HS-5 (cell line): ENCODE results near the gene KRTAP4-6.
"Not testable (repeated sequence)": the region's sequence is repeated elsewhere in the genome, so short reads cannot be mapped to it uniquely, and the experiment has no call there.

Experiments
- DNase-seq: peaks from one replicate; pipeline ENCODE4 v3.0.0-alpha.2; 2012; ENCODE audit warnings: low read depth

KRTAP4-6 gene

DNA sequence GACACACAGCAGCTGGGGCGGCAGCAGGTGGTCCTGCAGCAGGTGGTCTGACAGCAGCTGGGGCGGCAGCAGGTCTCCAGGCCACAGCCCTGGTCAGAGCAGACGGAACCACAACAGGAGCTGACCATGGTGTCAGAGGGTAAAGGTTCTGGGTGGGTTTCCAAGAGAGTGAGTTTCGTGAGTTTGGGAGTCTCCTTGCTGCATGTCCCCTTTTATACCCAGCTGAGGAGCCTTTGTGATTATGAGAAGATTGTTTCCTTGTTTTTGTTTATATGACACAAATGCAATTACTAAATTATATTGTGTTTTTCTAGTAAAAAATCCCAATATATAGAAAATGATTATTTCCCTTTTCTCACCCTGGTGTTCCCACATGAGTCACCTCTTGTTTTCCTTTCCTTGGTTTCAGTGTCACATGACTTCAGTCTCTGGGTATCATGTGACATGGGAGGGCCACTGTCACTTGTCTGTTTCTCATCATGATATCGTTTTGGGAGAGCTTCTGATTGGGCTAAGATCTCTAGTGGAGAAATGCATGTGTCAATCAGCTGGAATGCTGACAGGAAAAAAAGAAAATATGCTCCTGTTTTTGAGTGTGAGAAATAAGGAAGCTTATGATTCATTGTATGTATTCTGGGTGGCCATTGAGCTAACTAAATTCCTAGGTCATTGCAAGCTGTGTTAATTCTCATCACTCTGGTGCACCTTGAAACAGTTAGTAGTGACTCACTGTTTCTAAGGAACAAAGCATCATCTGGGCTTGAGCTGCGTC, at the start of gene KRTAP4-6:
KRTAP4-6 (minus strand) TSS at position 185 of the 772 bp plus-strand sequence; CDS start at position 128, 57 bp downstream.
- peak; percentile 93 for DNase-seq

DNA sequence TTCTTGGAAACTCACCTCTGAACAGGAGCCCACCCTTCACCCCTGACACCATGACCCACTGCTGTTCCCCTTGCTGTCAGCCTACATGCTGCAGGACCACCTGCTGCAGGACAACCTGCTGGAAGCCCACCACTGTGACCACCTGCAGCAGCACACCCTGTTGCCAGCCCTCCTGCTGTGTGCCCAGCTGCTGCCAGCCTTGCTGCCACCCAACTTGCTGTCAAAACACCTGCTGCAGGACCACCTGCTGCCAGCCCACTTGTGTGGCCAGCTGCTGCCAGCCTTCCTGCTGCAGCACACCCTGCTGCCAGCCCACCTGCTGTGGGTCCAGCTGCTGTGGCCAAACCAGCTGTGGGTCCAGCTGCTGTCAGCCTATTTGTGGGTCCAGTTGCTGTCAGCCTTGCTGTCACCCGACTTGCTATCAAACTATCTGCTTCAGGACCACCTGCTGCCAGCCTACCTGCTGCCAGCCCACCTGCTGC, 49.5 kb upstream of the KRTAP4-6 start, which contains the start of gene KRTAP9-1:
KRTAP9-1 (plus strand) TSS at position 51 of the 482 bp plus-strand sequence; CDS start at position 51, 0 bp downstream.
- DNase-seq = not testable (repeated sequence)

GRCh38 chr17:41186872-41187271, 46.5 kb upstream of the KRTAP4-6 start:
- DNase-seq = no peak

GRCh38 chr17:41185001-41185400, 44.7 kb upstream of the KRTAP4-6 start:
- DNase-seq = no peak

DNA sequence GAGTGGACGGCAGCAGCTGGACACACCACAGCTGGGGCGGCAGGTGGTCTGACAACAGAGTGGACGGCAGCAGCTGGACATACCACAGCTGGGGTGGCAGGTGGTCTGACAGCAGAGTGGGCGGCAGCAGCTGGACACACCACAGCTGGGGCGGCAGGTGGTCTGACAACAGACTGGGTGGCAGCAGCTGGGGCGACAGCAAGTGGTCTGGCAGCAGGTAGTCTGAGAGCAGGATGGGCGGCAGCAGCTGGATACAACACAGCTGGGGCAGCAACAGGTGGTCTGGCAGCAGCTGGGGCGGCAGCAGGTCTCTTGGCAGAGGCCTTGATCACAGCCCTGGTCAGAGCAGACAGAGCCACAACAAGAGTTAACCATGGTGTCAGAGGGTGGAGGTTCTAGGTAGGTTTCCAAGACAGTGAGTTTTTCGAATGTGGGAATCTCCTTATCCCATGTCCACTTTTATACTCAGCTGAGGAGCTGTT, 44.2 kb upstream of the KRTAP4-6 start, which contains the start of gene KRTAP4-1:
KRTAP4-1 (minus strand) TSS at position 432 of the 482 bp plus-strand sequence; CDS start at position 375, 57 bp downstream.
- no peak for DNase-seq

GRCh38 chr17:41178843-41179616, 38.7 kb upstream of the KRTAP4-6 start:
- DNase-seq = peak; percentile 28

GRCh38 chr17:41178341-41178740, 38.0 kb upstream of the KRTAP4-6 start:
- peak; percentile 48 for DNase-seq

GRCh38 chr17:41177727-41178271, 37.5 kb upstream of the KRTAP4-6 start, which contains the start of gene KRTAP4-2:
KRTAP4-2 (minus strand) TSS chr17:41178221; CDS start chr17:41178164, 57 bp downstream.
- no peak for DNase-seq

GRCh38 chr17:41176744-41177387, 36.5 kb upstream of the KRTAP4-6 start:
- DNase-seq = no peak

GRCh38 chr17:41171886-41172285, 31.5 kb upstream of the KRTAP4-6 start:
- peak; percentile 11 for DNase-seq

DNA sequence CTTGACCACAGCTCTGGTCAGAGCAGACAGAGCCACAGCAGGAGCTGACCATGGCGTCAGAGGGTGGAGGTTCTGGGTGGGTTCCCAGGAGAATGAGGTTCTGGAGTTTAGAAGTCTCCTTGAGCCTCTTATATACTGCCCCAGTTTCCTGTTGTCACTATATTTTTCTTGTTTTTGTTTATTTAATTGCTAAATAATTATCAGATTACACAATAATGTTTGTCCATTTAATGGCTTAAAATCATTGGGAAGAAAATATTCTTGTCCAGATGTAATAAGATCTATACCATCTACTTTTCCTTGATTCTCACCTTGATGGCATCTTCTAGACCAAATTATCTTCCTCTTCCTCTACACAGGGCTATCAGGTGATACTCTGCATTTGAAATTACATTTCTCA, 27.8 kb upstream of the KRTAP4-6 start, which contains the start of gene KRTAP4-3:
KRTAP4-3 (minus strand) TSS at position 101 of the 400 bp plus-strand sequence; CDS start at position 52, 49 bp downstream.
- DNase-seq = no peak

- no peak for DNase-seq
These were observed 27.2 kb upstream of the KRTAP4-6 start for GRCh38 chr17:41167561-41167960.

GRCh38 chr17:41163828-41164227, 23.5 kb upstream of the KRTAP4-6 start:
- no peak for DNase-seq

- no peak for DNase-seq
These were observed 20.3 kb upstream of the KRTAP4-6 start, which contains the start of gene KRTAP4-4 for GRCh38 chr17:41160648-41161047. KRTAP4-4 (minus strand) TSS chr17:41160748; CDS start chr17:41160691, 57 bp downstream.

- not testable (repeated sequence) for DNase-seq
These were observed 19.8 kb upstream of the KRTAP4-6 start for GRCh38 chr17:41160190-41160589.

GRCh38 chr17:41153856-41154255, 13.5 kb upstream of the KRTAP4-6 start:
- no peak for DNase-seq

- no peak for DNase-seq
These were observed 11.2 kb upstream of the KRTAP4-6 start for GRCh38 chr17:41151525-41151924.

DNA sequence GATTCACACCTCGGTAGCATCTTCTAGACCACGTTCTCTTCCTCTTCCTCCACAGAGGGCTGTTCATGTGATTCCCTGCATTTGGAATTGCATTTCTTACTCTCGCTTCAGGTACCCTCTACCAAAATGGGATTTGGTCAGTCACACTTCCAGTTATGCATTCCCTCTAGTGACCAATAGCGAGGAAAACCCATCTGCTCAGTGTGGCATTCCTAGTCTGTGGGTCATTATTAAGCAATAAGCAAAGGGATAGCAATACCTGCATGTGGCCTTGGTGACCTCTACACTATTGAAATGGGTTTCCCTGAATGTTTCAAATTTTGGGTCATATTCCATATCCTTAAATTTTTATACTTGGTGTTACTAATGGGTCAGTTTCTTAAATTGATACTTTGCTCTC, 9.7 kb upstream of the KRTAP4-6 start:
- DNase-seq = no peak

GRCh38 chr17:41149652-41149985, 9.3 kb upstream of the KRTAP4-6 start, which contains the start of gene KRTAP4-5:
KRTAP4-5 (minus strand) TSS chr17:41149825; CDS start chr17:41149767, 58 bp downstream.
- DNase-seq = no peak

DNA sequence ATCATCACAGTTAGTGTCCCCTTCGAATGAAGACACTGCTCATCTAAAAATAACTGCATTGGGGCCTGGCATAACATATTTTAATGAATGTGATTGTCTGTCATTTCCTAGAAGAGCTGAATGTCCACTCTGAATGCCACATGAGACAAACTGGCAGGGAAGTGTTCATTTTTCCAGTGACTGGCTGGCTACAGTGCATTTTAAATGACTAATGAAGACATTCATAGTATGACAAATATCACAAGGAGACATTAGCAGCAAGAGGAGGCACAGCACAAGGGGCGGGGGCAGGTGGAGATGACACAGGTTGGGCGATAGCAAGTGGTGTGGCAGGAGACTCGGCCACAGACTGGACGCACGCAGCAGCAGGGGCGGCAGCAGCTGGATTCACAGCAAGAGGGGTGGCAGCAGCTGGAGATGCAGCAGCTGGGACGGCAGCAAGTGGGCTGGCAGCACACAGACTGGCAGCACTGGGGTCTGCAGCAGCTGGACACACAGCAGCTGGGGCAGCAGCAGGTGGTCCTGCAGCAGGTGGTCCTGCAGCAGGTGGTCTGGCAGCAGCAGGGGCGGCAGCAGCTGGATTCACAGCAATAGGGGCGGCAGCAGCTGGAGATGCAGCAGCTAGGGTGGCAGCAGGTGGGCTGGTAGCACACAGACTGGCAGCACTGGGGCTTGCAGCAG, 8.8 kb upstream of the KRTAP4-6 start:
- not testable (repeated sequence) for DNase-seq
